Measurements from ENCODE around the gene KCNMB4.
"Not testable (repeated sequence)": the region's sequence is repeated elsewhere in the genome, so short reads cannot be mapped to it uniquely, and the experiment has no call there.

KCNMB4 gene

GRCh38 chr12:70367258-70368141 is 1.4 kb downstream of the KCNMB4 start:
- DNase-seq (ENCODE audit: extremely low read depth in 1 of 2, low read depth in 1 of 2): no peak

- no peak for DNase-seq (ENCODE audit: extremely low read depth in 1 of 2, low read depth in 1 of 2)
Measured at GRCh38 chr12:70372881-70373280, 6.8 kb downstream of the KCNMB4 start.

GRCh38 chr12:70379846-70380245 is 13.8 kb downstream of the KCNMB4 start:
- no peak for DNase-seq (ENCODE audit: extremely low read depth in 1 of 2, low read depth in 1 of 2)

- no peak for DNase-seq (ENCODE audit: extremely low read depth in 1 of 2, low read depth in 1 of 2)
Measured at GRCh38 chr12:70383484-70383883, 17.4 kb downstream of the KCNMB4 start.

- no peak for DNase-seq (ENCODE audit: extremely low read depth in 1 of 2, low read depth in 1 of 2)
Measured at GRCh38 chr12:70383886-70384285, 17.8 kb downstream of the KCNMB4 start.

GRCh38 chr12:70386771-70387170 is 20.7 kb downstream of the KCNMB4 start:
- DNase-seq (ENCODE audit: extremely low read depth in 1 of 2, low read depth in 1 of 2): no peak

GRCh38 chr12:70389678-70390077 is 23.6 kb downstream of the KCNMB4 start:
- DNase-seq (ENCODE audit: extremely low read depth in 1 of 2, low read depth in 1 of 2): no peak

- not testable (repeated sequence) for DNase-seq (ENCODE audit: extremely low read depth in 1 of 2, low read depth in 1 of 2)
Measured at GRCh38 chr12:70392631-70393030, 26.5 kb downstream of the KCNMB4 start.

GRCh38 chr12:70393787-70394499 is 27.9 kb downstream of the KCNMB4 start:
- DNase-seq (ENCODE audit: extremely low read depth in 1 of 2, low read depth in 1 of 2): no peak

GRCh38 chr12:70398002-70398401 is 31.9 kb downstream of the KCNMB4 start:
- no peak for DNase-seq (ENCODE audit: extremely low read depth in 1 of 2, low read depth in 1 of 2)

GRCh38 chr12:70398862-70399261 is 32.8 kb downstream of the KCNMB4 start:
- no peak for DNase-seq (ENCODE audit: extremely low read depth in 1 of 2, low read depth in 1 of 2)

GRCh38 chr12:70399311-70399710 is 33.2 kb downstream of the KCNMB4 start:
- no peak for DNase-seq (ENCODE audit: extremely low read depth in 1 of 2, low read depth in 1 of 2)

GRCh38 chr12:70400124-70400523 is 34.0 kb downstream of the KCNMB4 start:
- DNase-seq (ENCODE audit: extremely low read depth in 1 of 2, low read depth in 1 of 2): no peak

- no peak for DNase-seq (ENCODE audit: extremely low read depth in 1 of 2, low read depth in 1 of 2)
Measured at GRCh38 chr12:70402597-70402996, 36.5 kb downstream of the KCNMB4 start.

GRCh38 chr12:70403826-70404225 is 37.7 kb downstream of the KCNMB4 start:
- DNase-seq (ENCODE audit: extremely low read depth in 1 of 2, low read depth in 1 of 2): no peak

GRCh38 chr12:70408004-70408790 is 42.1 kb downstream of the KCNMB4 start:
- DNase-seq (ENCODE audit: extremely low read depth in 1 of 2, low read depth in 1 of 2): no peak

- no peak for DNase-seq (ENCODE audit: extremely low read depth in 1 of 2, low read depth in 1 of 2)
Measured at GRCh38 chr12:70415987-70416386, 49.9 kb downstream of the KCNMB4 start.

GRCh38 chr12:70417121-70417520 is 51.0 kb downstream of the KCNMB4 start:
- no peak for DNase-seq (ENCODE audit: extremely low read depth in 1 of 2, low read depth in 1 of 2)

- no peak for DNase-seq (ENCODE audit: extremely low read depth in 1 of 2, low read depth in 1 of 2)
Measured at GRCh38 chr12:70418101-70418500, 52.0 kb downstream of the KCNMB4 start.

GRCh38 chr12:70422631-70423030 is 56.5 kb downstream of the KCNMB4 start:
- no peak for DNase-seq (ENCODE audit: extremely low read depth in 1 of 2, low read depth in 1 of 2)

- DNase-seq (ENCODE audit: extremely low read depth in 1 of 2, low read depth in 1 of 2): no peak
Measured at GRCh38 chr12:70426620-70427019, 60.5 kb downstream of the KCNMB4 start.

All from activated CD8-positive, alpha-beta memory T cell treated with anti-CD3 and anti-CD28 coated beads for 1 hour (primary cell).